DOHH2 (cell line): Measurements from ENCODE around the gene APBB1.

Experiments
- EZH2phosphoT487 ChIP-seq: fragments of 200-600 bp; sonication (generic); IDR thresholded peaks from 2 replicates; pipeline ENCODE4 v1.6.1; 2017; ENCODE audit warnings: borderline replicate concordance, mild to moderate bottlenecking, antibody characterized with exemption, low read length, moderate library complexity, mixed read lengths
- TF ChIP-seq, protein P1 (sequence below): fragments of 200-600 bp; sonication (generic); IDR thresholded peaks from one replicate; pipeline ENCODE4 v1.5.1; 2014; ENCODE audit warnings: antibody characterized with exemption, mild to moderate bottlenecking, low read depth, low read length; ENCODE audit not compliant: poor library complexity, severe bottlenecking

DNA sequence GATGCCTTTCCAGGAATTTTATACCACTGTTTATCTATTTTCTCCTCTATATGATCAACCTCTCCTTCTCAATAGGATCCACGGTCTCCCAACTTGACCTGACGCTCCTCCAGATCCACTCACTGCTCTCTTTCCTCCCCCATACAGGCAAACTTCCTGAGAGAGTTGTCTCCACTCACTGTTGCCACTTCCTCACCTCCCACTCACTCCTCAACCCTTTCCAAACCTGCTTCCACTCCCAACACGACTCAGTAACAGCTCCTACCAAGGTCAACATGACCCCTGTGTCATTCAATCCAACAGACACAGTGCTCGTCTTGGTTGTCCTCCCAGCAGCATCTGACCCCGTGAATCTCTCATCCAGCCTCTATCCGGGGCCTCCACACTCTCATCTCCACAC lies 3.1 kb downstream of the APBB1 start:
- TF ChIP-seq, protein P1, sequence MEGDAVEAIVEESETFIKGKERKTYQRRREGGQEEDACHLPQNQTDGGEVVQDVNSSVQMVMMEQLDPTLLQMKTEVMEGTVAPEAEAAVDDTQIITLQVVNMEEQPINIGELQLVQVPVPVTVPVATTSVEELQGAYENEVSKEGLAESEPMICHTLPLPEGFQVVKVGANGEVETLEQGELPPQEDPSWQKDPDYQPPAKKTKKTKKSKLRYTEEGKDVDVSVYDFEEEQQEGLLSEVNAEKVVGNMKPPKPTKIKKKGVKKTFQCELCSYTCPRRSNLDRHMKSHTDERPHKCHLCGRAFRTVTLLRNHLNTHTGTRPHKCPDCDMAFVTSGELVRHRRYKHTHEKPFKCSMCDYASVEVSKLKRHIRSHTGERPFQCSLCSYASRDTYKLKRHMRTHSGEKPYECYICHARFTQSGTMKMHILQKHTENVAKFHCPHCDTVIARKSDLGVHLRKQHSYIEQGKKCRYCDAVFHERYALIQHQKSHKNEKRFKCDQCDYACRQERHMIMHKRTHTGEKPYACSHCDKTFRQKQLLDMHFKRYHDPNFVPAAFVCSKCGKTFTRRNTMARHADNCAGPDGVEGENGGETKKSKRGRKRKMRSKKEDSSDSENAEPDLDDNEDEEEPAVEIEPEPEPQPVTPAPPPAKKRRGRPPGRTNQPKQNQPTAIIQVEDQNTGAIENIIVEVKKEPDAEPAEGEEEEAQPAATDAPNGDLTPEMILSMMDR = no peak
- no peak for TF ChIP-seq EZH2phosphoT487
